Stimulated activated CD4-positive, alpha-beta T cell treated with anti-CD3 and anti-CD28 coated beads, TNF-alpha, amount 100 ng/mL, for 24 hours (primary cell): ENCODE measurements around the gene OR10G7.
"Not testable (repeated sequence)": the region's sequence is repeated elsewhere in the genome, so short reads cannot be mapped to it uniquely, and the experiment has no call there.

ENCODE experiments used
- DNase-seq, 3 experiments: peaks; one replicate each; pipeline ENCODE4 v3.0.0-alpha.2; 2020; ENCODE audit warnings: low read depth in 3 of 3

OR10G7 gene

GRCh38 chr11:124043420-124043819 lies 2.3 kb upstream of the OR10G7 start:
- DNase-seq, result no peak

GRCh38 chr11:124039557-124039956 lies 1.6 kb downstream of the OR10G7 start:
- DNase-seq, result no peak

GRCh38 chr11:124036666-124037065 lies 4.5 kb downstream of the OR10G7 start:
- DNase-seq, result no peak

GRCh38 chr11:124026498-124026897 lies 14.6 kb downstream of the OR10G7 start, which contains the start of gene OR10G8:
Gene OR10G8 (plus strand): TSS chr11:124026798. CDS start chr11:124029623, 2,825 bp downstream.
- no peak for DNase-seq

GRCh38 chr11:124015837-124016236 lies 25.3 kb downstream of the OR10G7 start:
- not testable (repeated sequence) for DNase-seq

GRCh38 chr11:124012697-124013096 lies 28.4 kb downstream of the OR10G7 start, which contains the start of gene OR10G4:
Gene OR10G4 (plus strand): TSS chr11:124012997. CDS start chr11:124015575, 2,578 bp downstream.
- no peak for DNase-seq

GRCh38 chr11:123995119-123995518 lies 46.0 kb downstream of the OR10G7 start, which contains the start of gene OR10G6:
Gene OR10G6 (minus strand): TSS chr11:123995161. CDS start chr11:123995161, 0 bp downstream.
- DNase-seq, result no peak
